Fibroblast of skin of back (primary cell): Measurements from ENCODE around the gene AOC3.
A peak's percentile ranks its signal among the peaks of the same experiment; 100 is the strongest.
"Not testable (repeated sequence)": the region's sequence is repeated elsewhere in the genome, so short reads cannot be mapped to it uniquely, and the experiment has no call there.

Experiments
- DNase-seq: peaks from one replicate; pipeline ENCODE4 v3.0.0-alpha.2; 2013

Gene AOC3

DNA sequence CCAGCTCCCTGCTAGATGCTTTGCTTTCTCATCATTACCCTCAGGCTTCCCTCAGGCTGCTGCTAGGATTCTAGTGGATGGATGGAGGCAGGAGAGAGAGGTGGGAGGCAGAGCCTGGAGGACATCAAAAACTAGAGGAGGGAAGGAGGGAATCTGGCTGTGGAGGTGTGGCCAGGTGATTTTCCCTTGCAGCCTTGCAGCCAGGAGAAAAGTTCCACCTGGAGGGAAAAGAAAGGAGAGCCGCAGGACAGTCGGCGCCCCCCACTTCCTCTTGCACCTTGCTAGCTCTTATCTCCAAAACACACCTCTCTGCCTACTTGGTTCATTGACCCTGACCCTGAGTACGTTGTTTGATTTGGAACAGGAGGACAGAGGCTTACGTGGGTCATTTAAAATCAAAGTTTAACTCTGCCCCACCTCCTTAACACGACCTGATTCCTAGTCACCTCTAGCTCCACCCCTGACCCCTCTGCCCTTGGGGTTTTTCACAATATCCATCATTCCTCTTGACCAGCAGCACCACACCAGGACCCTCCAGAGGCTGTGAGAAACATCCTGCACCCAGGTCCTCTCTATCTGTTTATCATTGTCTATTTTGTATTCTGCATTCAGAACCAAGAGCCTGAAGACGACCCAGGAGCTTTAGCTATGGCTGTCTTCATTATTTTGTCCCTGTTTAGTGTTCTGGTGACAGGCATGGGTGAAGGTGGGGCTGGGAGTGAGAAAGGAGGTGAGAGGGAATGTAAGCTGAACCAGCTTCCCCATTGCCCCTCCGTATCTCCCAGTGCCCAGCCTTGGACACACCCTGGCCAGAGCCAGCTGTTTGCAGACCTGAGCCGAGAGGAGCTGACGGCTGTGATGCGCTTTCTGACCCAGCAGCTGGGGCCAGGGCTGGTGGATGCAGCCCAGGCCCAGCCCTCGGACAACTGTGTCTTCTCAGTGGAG is 15.9 kb downstream of the AOC3 start:
- DNase-seq = no peak

DNA sequence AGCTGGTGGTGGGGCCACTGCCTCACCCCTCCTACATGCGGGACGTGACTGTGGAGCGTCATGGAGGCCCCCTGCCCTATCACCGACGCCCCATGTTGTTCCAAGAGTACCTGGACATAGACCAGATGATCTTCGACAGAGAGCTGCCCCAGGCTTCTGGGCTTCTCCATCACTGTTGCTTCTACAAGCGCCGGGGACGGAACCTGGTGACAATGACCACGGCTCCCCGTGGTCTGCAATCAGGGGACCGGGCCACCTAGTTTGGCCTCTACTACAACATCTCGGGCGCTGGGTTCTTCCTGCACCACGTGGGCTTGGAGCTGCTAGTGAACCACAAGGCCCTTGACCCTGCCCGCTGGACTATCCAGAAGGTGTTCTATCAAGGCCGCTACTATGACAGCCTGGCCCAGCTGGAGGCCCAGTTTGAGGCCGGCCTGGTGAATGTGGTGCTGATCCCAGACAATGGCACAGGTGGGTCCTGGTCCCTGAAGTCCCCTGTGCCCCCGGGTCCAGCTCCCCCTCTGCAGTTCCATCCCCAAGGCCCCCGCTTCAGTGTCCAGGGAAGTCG is 16.8 kb downstream of the AOC3 start:
- DNase-seq = not testable (repeated sequence)

DNA sequence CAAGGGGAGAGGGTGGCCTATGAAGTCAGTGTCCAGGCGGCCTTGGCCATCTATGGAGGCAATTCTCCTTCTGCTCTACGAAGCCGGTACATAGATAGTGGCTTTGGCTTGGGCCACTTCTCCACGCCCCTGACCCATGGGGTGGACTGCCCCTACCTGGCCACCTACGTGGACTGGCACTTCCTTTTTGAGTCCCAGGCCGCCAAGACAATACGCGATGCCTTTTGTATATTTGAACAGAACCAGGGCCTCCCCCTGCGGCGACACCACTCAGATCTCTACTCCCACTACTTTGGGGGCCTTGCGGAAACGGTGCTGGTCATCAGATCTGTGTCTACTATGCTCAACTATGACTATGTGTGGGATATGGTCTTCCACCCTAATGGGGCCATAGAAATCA is 17.3 kb downstream of the AOC3 start:
- DNase-seq = no peak

DNA sequence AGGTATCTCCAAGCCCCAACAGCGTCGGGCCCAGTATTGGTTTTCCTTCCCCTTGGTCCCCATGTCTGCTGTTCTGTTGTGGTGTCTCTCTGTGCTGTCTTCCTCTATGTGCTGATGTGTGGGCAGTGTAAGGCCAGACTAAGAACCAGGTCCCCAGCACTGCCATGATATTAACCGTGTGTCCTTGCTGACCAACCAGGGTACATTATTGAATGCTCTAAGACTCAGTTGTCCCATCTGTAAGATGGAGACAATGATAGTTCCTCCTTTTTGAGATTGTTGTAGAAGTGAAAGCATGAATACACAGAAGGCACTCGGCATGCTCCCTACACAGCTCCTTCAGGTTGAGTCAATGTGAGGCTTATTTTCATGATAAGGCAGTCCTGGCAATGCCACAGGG is 20.6 kb downstream of the AOC3 start:
- no peak for DNase-seq

DNA sequence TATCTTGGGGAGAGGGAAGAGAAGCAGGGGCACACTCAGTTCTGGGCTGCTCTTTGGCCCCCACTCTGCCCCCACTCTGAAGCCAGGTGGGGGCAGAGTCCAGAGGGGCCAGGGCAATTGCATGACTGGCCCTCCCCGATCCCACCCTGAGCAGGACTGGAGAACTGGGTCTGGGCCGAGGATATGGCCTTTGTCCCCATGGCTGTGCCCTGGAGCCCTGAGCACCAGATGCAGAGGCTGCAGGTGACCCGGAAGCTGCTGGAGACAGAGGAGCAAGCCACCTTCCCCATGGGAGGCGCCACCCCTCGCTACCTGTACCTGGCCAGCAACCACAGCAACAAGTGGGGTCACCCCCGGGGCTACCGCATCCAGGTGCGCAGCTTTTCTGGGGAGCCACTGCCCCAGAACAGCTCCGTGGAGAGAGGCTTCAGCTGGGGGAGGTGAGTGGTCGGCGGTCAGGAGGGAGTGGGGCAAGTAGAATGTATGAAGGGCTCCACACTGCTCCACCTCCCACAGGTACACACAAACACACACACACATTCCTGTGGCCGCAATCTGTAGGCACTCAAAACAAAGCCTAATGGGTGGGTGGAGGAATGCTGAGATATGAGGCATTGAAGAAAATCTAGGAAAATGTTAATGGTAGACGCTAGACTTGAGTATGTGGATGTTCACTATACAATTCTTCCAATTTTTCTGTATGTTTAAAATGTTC is 21.4 kb downstream of the AOC3 start:
- no peak for DNase-seq

DNA sequence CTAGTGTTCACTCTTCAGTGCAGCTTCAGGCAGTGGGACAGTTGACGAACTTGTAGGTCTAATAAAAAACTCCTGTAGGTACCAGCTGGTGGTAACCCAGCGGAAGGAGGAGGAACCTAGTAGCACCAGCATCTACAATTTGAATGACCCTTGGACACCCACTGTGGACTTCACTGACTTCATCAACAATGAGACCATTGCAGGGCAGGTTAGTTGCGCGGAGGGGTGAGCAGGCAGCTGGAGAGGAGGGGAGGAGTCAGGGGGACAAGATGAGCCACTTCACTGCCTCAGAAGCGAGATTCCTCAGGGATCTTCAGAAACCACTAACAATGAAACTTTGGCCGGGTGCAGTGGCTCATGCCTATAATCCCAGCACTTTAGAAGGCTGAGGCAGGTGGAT is 22.3 kb downstream of the AOC3 start:
- no peak for DNase-seq

DNA sequence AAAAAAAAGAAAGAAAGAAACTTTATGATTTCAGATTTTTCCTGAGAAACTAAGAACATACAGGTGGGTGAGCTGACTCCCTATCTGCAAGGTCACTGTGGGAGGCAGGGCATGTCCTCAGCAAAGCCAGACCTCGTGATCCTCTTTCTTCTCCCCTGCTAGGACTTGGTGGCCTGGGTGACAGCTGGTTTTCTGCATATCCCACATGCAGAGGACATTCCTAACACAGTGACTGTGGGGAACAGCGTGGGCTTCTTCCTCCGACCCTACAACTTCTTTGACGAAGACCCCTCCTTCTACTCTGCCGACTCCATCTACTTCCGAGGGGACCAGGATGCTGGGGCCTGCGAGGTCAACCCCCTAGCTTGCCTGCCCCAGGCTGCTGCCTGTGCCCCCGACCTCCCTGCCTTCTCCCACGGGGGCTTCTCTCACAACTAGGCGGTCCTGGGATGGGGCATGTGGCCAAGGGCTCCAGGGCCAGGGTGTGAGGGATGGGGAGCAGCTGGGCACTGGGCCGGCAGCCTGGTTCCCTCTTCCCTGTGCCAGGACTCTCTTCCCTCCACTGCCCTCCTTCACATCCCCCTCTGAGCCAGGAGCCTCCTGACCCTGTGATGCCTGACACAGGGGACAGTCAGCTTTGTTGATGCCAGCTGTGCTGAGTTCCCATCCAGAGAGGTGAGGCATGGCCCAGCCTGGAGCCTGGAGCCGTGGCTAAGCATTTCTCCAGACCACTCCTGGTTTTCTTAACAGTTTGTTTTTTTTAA is 23.1 kb downstream of the AOC3 start:
- not testable (repeated sequence) for DNase-seq

DNA sequence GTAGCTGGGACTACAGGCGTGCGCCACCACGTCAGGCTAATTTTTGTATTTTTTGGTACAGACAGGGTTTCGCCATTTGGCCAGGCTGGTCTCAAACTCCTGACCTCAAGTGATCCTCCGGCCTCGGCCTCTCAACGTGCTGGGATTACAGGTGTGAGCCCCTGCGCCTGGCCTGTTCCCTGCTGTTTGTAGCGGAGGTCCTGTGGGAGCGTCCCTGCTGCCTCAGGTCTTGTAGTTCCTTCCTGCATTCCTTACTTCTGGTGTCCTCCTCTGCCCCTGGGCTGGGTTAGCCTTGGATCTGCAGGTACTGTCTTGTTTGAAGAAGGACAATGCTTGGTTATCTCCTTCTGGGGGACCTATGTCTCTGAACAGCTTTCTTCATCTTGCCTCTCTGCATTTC is 26.0 kb downstream of the AOC3 start:
- no peak for DNase-seq

DNA sequence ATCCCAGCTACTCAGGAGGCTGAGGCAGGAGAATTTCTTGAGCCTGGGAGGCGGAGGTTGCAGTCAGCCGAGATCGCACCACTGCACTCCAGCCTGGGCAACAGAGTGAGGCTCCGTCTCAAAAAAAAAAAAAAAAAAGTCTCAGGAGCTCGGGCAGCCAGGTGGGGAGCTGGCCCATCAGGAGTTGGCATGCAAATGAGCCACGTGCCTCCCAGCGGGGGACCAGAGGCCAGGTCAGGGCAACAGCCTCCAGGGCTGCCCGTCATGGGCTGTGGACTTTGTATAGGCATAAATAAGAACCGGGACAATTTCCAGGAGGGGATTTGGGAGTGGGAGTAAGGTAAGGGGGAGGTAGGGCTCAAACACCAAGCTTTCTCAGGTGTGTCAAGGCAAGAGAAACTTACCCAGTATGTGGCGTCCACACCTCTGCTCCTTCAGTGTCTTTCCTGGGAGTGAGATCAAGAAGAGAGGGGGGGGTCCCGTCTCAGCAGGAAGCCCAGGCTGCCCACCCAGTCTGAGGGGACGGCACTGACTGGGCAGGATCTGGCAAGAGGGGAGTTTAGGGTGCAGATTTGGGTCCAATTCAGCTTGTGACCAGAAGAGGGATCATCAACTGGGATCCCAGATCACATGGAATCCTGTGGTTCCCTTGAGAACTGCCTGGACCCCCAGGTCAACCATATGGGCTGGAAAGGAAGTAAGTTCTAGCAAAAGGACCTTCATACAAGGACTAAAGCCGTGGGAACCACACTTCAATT is 27.3 kb downstream of the AOC3 start:
- no peak for DNase-seq

DNA sequence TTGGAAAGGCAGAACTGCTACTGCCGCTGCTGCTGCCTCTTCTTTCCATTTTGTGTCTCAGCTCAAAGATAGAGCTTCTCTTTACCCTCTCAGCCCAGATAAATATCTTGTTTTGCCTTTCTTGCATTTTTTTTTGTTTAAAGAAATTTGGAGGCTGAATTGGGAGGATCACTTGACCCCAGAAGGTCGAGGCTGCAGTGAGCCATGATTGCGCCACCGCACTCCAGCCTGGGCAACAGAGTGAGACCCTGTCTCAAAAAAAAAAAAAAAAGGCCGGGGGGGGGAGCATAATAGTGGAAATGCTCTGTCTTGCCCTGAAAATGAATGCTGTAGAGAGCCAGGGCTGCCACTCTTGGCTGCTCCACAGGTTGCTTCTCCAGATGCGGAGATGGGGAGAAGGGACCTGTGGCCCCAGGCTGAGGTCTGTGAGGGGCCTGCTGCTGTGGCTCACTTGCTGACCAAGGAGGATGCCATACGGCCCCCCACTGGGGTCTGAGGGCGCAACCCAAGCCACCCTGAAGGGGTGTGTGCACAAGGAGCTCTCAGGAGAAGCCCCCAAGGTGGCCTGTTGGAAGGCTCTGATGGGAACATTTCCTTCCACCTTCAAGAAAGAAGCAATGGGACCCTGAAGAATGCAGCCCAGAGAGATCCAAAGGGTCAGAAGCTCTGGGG is 28.1 kb downstream of the AOC3 start:
- DNase-seq = no peak

DNA sequence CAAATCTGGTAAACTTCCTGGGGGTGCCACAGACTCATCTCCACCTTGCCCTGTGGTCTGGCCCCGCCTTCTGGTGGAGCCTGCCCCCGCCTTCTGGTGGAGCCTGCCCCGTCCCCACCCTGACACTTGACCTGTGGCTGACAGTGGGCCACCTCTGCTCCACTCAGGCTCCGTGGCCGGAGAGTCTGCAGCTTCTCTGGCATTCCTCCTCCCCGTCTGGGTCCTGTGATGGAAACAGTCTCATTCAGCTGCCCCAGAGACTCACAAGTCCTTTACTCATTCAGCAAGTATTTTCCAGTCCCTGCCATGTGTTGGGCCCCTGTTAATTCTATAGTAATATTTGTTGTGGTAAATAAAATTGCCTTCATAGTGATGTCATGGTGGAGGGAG is 28.6 kb downstream of the AOC3 start:
- peak; percentile 15 for DNase-seq

DNA sequence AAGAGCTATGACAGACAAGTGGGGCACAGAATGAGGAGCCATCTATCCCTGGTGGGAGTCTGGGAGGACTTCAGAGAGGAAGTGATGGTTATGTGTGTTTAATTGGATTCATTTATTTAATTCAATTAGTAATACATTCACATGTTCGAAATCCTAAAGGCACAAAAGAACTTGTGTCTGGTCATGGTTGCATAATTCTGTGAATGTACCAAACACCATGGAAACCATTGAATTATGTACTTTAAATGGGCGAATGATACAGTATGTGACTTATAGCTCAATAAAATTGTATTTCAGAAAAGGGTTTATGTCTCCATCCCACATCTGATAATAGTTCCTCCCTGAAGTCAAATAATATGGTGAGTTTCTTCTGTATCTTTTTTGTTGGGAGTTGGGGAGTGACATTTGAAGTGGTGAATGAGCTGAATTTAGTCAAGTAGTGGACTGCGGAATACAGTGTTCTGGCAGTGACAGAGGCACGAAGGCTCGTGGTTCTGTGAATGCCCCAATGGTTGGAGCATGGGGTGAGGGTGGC is 29.8 kb downstream of the AOC3 start:
- DNase-seq = no peak

DNA sequence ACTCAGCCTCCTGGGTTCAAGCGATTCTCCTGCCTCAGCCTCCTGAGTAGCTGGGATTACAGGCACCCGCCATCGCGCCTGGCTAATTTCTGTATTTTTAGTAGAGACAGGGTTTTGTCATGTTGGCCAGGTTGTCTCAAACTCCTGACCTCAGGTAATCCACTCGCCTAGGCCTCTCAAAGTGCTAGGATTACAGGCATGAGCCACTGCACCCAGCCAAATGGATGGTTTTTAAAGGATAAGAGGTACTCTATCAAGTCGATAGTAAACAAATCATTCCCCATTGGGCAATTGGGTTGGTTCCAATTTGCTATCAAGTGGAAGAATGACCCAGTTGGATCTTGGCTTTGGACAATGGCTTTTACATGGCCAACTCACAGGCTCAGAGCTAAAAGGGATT is 30.7 kb downstream of the AOC3 start:
- DNase-seq = not testable (repeated sequence)

DNA sequence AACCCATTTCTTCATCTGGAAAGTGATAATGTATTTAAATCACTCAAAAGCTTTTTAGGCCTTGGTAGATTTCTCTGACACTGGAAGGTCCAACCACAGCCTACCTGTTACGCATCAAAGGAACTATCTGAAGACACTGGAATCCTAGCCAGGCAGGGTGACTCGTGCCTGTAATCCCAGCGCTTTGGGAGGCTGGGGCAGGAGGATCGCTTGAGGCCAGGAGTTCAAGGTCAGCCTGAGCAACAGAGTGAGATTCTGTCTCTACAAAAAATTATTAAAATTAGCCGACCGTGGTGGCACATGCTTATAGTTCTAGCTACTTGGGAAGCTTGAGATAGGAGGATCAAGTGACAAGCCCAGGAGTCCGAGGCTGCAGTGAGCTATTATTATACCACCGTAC is 31.2 kb downstream of the AOC3 start:
- DNase-seq = no peak

DNA sequence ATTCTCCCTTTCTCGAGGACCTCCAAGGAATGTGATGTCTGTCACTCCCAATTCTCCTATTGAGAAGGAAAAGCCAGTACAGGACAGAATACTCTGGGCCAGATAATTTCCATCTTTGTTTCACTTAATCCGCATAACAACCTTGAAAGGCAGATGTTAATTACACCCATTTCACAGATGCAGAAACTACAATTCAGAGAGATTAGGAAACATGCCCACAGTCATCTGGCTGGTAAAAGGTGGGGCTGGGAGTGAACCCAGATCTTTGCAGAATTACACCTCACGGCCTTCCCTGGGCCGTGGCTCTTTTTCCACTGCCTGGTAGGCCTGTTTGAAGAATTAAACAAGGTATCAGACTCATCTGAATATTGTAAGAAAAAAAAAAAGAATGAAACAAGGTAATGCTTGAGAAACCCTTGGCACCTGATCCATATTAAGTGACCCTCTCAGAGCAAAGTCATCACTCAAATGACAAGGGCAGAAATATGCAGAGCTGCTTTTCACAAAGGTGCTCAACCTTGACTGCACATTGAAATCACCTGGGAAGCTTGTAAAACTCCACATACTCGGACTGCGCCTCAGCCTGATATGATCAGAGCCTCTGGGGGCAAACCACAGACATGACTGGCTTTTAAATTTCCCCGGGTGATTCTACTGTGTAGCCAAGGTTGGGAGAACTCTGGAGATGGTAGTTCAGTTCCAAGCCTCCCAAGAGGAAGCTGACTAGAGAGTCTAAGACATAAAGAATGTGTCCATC is 33.0 kb downstream of the AOC3 start:
- DNase-seq = no peak

DNA sequence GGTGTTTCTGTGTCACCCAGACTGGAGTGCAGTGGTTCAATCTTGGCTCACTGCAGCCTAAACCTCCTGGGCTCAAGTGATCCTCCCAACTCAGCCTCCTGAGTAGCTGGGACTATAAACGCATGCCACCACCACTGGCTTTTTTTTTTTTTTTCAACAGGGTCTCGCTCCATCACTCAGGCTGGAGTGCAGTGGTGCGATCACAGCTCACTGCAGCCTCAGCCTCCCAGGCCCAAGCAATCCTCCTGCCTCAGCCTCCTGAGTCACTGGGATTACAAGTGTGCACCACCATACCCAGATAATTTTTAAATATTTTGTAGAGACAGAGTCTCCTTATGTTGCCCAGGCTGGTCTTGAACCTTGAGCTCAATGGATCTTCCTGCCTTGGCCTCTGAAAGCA is 34.8 kb downstream of the AOC3 start:
- DNase-seq = not testable (repeated sequence)

DNA sequence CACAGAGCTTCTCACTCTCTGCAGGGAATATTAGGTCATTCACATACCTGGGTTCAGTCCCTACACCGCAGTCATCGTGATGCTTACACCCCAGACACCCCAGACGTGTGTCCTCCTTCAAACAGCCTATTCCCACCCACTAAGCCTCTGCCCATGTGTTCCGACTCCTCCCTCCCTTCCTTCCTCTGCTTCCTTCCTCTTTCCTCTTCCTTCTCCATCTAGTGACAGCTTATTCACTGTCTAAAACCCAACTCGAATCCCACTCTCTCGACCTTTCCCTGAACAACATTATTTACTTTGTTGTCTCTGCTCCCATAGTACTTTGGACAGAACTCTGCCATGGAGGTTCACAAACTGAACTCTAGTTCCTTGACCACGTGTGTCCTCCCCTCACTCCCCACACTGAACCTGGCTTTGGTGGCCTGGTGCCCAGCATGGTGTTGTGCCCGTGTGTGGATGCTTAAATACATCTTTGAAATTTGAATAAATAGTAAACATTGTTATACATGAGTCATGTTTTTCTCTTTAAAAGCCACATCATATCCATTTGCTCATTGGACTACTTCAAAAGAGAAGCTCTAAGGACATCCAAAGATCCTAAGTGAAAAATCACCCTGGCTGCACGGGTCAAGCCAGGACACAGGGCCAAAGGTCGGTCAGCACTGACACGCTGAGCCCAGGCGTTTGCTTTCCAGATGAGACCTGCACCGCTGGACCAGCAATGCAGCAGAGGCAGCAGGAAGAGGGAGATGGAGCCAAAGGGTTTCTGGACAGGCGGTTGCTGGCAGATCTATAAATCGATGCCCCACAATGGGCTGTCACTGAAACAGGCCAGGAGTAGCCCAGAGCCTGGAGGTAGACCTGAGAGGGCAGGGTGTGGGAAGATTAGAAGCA is 35.5 kb downstream of the AOC3 start:
- DNase-seq = no peak

DNA sequence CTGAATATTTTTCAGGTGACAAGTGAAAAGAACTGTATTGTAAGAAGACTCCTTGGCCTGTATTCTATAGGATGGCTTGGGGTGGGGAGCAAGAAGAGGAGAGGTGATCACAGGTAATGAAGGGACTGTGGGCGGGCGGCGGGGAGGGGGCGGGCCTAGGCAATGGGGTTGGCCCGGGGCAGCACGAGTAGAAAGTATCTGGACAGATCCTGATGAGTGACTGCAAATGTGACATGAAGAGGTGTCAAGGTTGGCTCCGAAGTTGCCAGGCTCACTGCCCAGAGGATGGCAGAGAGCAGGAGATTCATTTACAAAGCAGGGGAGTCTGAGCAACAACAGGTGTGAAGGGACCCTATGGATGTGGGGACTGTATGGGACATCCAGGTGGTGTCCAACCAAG is 38.8 kb downstream of the AOC3 start:
- DNase-seq = no peak

DNA sequence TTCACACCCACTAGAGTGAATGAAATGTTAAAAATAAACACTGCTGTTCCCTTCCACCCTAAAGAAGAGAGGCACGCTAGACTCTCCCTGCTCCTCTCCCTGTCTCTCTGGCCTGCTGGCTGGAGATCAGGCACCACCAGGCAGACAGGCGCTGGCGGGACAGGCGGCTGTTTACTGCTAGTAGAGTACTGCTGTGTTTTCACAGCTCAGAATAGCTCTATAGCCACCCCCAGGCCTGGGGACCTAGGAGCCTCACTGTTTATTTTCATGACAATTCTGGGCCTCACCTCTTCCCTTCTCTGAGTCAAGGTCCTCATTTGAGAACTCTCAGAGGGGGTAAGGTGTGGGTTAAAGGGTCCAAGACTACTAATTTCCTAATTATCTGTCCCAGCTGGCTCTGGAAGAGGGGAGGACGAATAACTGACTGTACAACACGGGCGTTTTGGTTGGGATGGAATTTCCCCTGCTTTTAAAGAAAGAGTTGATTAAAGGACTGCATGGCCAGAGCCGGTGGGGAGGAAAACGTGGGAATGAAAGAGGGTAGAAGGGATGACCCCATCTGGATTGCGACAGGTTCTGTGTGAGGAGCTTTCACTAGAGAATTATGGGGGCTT is 40.6 kb downstream of the AOC3 start:
- DNase-seq = peak; percentile 5
